Measurements from ENCODE around the gene UTP25. TPM values are rescaled to one million over a fixed set of nuclear protein-coding genes. Genes with fewer than 3 reads are reported as not detected.

The UTP25 gene
- total and polyA plus RNA-seq, 3 donors from 2014 or later: 4.0 to 7.7 (median 7.1) TPM

- TF ChIP-seq CTCF (IDR thresholded peaks at IDR 0.05): no peak
- TF ChIP-seq POLR2A (IDR thresholded peaks at IDR 0.05): no peak
- H3K9me3 ChIP-seq: no peaks in the 10 kb centered on the region
- peaks cover 15% of the 10 kb centered on the region for H3K4me1 ChIP-seq
- intact Hi-C loops (cut with DNase I; ENCODE audit: low total_unique reads): loop anchor here (10.0 kb wide), 1 partner anchor 115 kb away; no protein-coding TSS in a partner anchor
- no peak for DNase-seq
- no peaks in the 10 kb centered on the region for H3K27me3 ChIP-seq
- H3K4me3 ChIP-seq: no peak overlapping the region
- no peak overlapping the region for H3K27ac ChIP-seq
- WGBS, 2 donors: 31 to 50% methylated on average over 2 of the region's 2 CpGs
- H3K36me3 ChIP-seq (ENCODE audit: low read depth, missing control alignments): no peaks in the 10 kb centered on the region
Measured at GRCh38 chr1:209869291-209870149, 41.7 kb downstream of the UTP25 start.

GRCh38 chr1:209870151-209870831, 42.5 kb downstream of the UTP25 start:
- Histone ChIP-seq H3K27me3 (no peaks in the 10 kb centered on the region), H3K9me3 (no peaks in the 10 kb centered on the region), H3K36me3 (ENCODE audit: low read depth, missing control alignments) (no peaks in the 10 kb centered on the region), H3K27ac (peak overlapping the region in 1 of 2 donors; percentile 31), H3K4me3 (no peak overlapping the region), H3K4me1 (peaks cover 15% of the 10 kb centered on the region)
- TF ChIP-seq POLR2A (IDR thresholded peaks at IDR 0.05) (no peak), CTCF (IDR thresholded peaks at IDR 0.05) (no peak)
- no peak for DNase-seq
- WGBS, 2 donors: 43 to 44% methylated on average over 4 of the region's 4 CpGs
- intact Hi-C loops (cut with DNase I; ENCODE audit: low total_unique reads): no loop called here

- DNase-seq: no peak
- Histone ChIP-seq H3K36me3 (ENCODE audit: low read depth, missing control alignments) (no peaks in the 10 kb centered on the region), H3K27me3 (no peaks in the 10 kb centered on the region), H3K27ac (no peak overlapping the region), H3K4me3 (no peak overlapping the region), H3K4me1 (peaks cover 15% of the 10 kb centered on the region), H3K9me3 (no peaks in the 10 kb centered on the region)
- 40 to 50% methylated on average over 1 of the region's 1 CpG for WGBS, 2 donors
- TF ChIP-seq CTCF (IDR thresholded peaks at IDR 0.05) (no peak), POLR2A (IDR thresholded peaks at IDR 0.05) (no peak)
- intact Hi-C loops (cut with DNase I; ENCODE audit: low total_unique reads): no loop called here
Measured at GRCh38 chr1:209871006-209871405, 43.2 kb downstream of the UTP25 start.

- no peaks in the 10 kb centered on the region for H3K36me3 ChIP-seq (ENCODE audit: low read depth, missing control alignments)
- no peak for TF ChIP-seq POLR2A (IDR thresholded peaks at IDR 0.05)
- no peak for TF ChIP-seq CTCF (IDR thresholded peaks at IDR 0.05)
- WGBS, 2 donors: 81 to 94% methylated on average over 2 of the region's 2 CpGs
- H3K27me3 ChIP-seq: no peaks in the 10 kb centered on the region
- no peak for DNase-seq
- no peak overlapping the region for H3K27ac ChIP-seq
- intact Hi-C loops (cut with DNase I; ENCODE audit: low total_unique reads): no loop called here
- H3K4me1 ChIP-seq: peaks cover 15% of the 10 kb centered on the region
- H3K9me3 ChIP-seq: no peaks in the 10 kb centered on the region
- no peak overlapping the region for H3K4me3 ChIP-seq
Measured at GRCh38 chr1:209871430-209871829, 43.7 kb downstream of the UTP25 start.

All from testis (tissue), 3 donors.